Measurements from ENCODE around the gene CFAP97D1.
A peak's percentile ranks its signal among the peaks of the same experiment; 100 is the strongest.

Gene CFAP97D1

GRCh38 chr17:43780135-43780534 lies at the start of gene CFAP97D1:
CFAP97D1 (plus strand) TSS chr17:43780435; CDS start chr17:43780463, 28 bp downstream.
- peak within 1 kb of the TSS; percentile 76 to 93 (median 86) for H3K4me3 ChIP-seq
- peak within 1 kb of the TSS; percentile 89 to 99 (median 95) for H3K4me2 ChIP-seq
- peak within 1 kb of the TSS in 10 of 11 experiments; percentile 75 to 99 (median 92); a peak in 19 of 22 replicates for H3K27ac ChIP-seq
- TF ChIP-seq Cebpa-rat (IDR thresholded peaks at IDR 0.05): no peak
- peaks cover 0 to 5% (median 0%) of the 10 kb centered on the region in 11 experiments; a peak in 2 of 22 replicates for H4K20me1 ChIP-seq
- H3K36me3 ChIP-seq: peaks cover 0 to 25% (median 19%) of the 10 kb centered on the region in 11 experiments; a peak in 15 of 22 replicates
- peak within 1 kb of the TSS; percentile 85 to 100 (median 90) for H3K9ac ChIP-seq
- no peaks in the 10 kb centered on the region for H3K9me3 ChIP-seq (replicated peaks in 1 of 11)
- H3K27me3 ChIP-seq: peaks cover 0 to 26% (median 5%) of the 10 kb centered on the region in 11 experiments; a peak in 11 of 22 replicates
- peaks cover 8 to 92% (median 73%) of the 10 kb centered on the region in 10 experiments for H3K4me1 ChIP-seq

- no peak overlapping the region for H3K4me3 ChIP-seq
- no peak overlapping the region for H3K4me2 ChIP-seq
- peaks cover 0 to 6% (median 0%) of the 10 kb centered on the region in 10 experiments; a peak in 1 of 20 replicates for H3K4me1 ChIP-seq
- H3K27ac ChIP-seq: no peak overlapping the region
- H3K9ac ChIP-seq: no peak overlapping the region
- no peaks in the 10 kb centered on the region for H3K36me3 ChIP-seq
- TF ChIP-seq Cebpa-rat (IDR thresholded peaks at IDR 0.05): no peak
- H3K27me3 ChIP-seq: no peaks in the 10 kb centered on the region
- peaks cover 7 to 18% (median 12%) of the 10 kb centered on the region in 11 experiments; a peak in 15 of 22 replicates for H3K9me3 ChIP-seq (replicated peaks in 1 of 11)
- no peaks in the 10 kb centered on the region for H4K20me1 ChIP-seq
These were observed 47.3 kb upstream of the CFAP97D1 start for GRCh38 chr17:43732958-43733357.

GRCh38 chr17:43733956-43734355 lies 46.3 kb upstream of the CFAP97D1 start:
- Histone ChIP-seq H4K20me1 (no peaks in the 10 kb centered on the region), H3K36me3 (no peaks in the 10 kb centered on the region), H3K4me3 (no peak overlapping the region), H3K27ac (no peak overlapping the region), H3K4me1 (peaks cover 0 to 6% (median 0%) of the 10 kb centered on the region in 10 experiments; a peak in 1 of 20 replicates), H3K9me3 (replicated peaks in 1 of 11) (peaks cover 7 to 18% (median 12%) of the 10 kb centered on the region in 11 experiments; a peak in 15 of 22 replicates), H3K4me2 (peak overlapping the region in 1 of 11 experiments; percentile 20; a peak in 1 of 22 replicates), H3K27me3 (no peaks in the 10 kb centered on the region), H3K9ac (no peak overlapping the region)
- no peak for TF ChIP-seq Cebpa-rat (IDR thresholded peaks at IDR 0.05)

GRCh38 chr17:43734376-43734775 lies 45.9 kb upstream of the CFAP97D1 start:
- peaks cover 0 to 6% (median 0%) of the 10 kb centered on the region in 10 experiments; a peak in 2 of 20 replicates for H3K4me1 ChIP-seq
- TF ChIP-seq Cebpa-rat (IDR thresholded peaks at IDR 0.05): no peak
- no peak overlapping the region for H3K9ac ChIP-seq
- H3K4me3 ChIP-seq: no peak overlapping the region
- H3K9me3 ChIP-seq (replicated peaks in 1 of 11): peaks cover 7 to 18% (median 12%) of the 10 kb centered on the region in 11 experiments; a peak in 15 of 22 replicates
- H3K4me2 ChIP-seq: peak overlapping the region in 1 of 11 experiments; percentile 20; a peak in 1 of 22 replicates
- no peaks in the 10 kb centered on the region for H3K36me3 ChIP-seq
- H3K27me3 ChIP-seq: no peaks in the 10 kb centered on the region
- H3K27ac ChIP-seq: no peak overlapping the region
- H4K20me1 ChIP-seq: no peaks in the 10 kb centered on the region

GRCh38 chr17:43736389-43736788 lies 43.8 kb upstream of the CFAP97D1 start:
- Histone ChIP-seq H3K36me3 (no peaks in the 10 kb centered on the region), H3K4me2 (no peak overlapping the region)
- no peak for TF ChIP-seq Cebpa-rat (IDR thresholded peaks at IDR 0.05)

GRCh38 chr17:43737722-43738121 lies 42.5 kb upstream of the CFAP97D1 start:
- Histone ChIP-seq H3K36me3 (no peaks in the 10 kb centered on the region), H4K20me1 (no peaks in the 10 kb centered on the region; a peak in 1 of 22 replicates), H3K27me3 (no peaks in the 10 kb centered on the region; a peak in 1 of 22 replicates), H3K27ac (no peak overlapping the region), H3K9ac (no peak overlapping the region), H3K4me2 (no peak overlapping the region), H3K4me1 (peaks cover 14 to 34% (median 24%) of the 10 kb centered on the region in 10 experiments; a peak in 19 of 20 replicates), H3K9me3 (replicated peaks in 1 of 11) (peaks cover 10 to 24% (median 17%) of the 10 kb centered on the region in 11 experiments; a peak in 19 of 22 replicates), H3K4me3 (no peak overlapping the region)
- TF ChIP-seq Cebpa-rat (IDR thresholded peaks at IDR 0.05): no peak

More at GRCh38 chr17:43736389-43736788, 43.8 kb upstream of the CFAP97D1 start:
- Histone ChIP-seq H3K4me1 (peaks cover under 1 to 21% (median 12%) of the 10 kb centered on the region in 10 experiments; a peak in 17 of 20 replicates), H4K20me1 (no peaks in the 10 kb centered on the region), H3K27ac (no peak overlapping the region), H3K9me3 (replicated peaks in 1 of 11) (peaks cover 7 to 18% (median 12%) of the 10 kb centered on the region in 11 experiments; a peak in 15 of 22 replicates), H3K27me3 (no peaks in the 10 kb centered on the region; a peak in 1 of 22 replicates), H3K4me3 (no peak overlapping the region), H3K9ac (no peak overlapping the region)

- Histone ChIP-seq H3K27ac (peak overlapping the region in 1 of 11 experiments; percentile 36; a peak in 2 of 22 replicates), H3K9ac (no peak overlapping the region), H3K27me3 (peaks cover 0 to 13% (median 6%) of the 10 kb centered on the region in 11 experiments; a peak in 6 of 22 replicates), H3K4me1 (peaks cover 37 to 62% (median 51%) of the 10 kb centered on the region in 10 experiments), H3K36me3 (no peaks in the 10 kb centered on the region), H3K9me3 (replicated peaks in 1 of 11) (peaks cover 0 to 18% (median 7%) of the 10 kb centered on the region in 11 experiments; a peak in 16 of 22 replicates), H4K20me1 (no peaks in the 10 kb centered on the region; a peak in 1 of 22 replicates), H3K4me2 (peak overlapping the region in 5 of 11 experiments; percentile 54 to 94 (median 90); a peak in 7 of 22 replicates), H3K4me3 (no peak overlapping the region)
- TF ChIP-seq Cebpa-rat (IDR thresholded peaks at IDR 0.05): no peak
These were observed 39.7 kb upstream of the CFAP97D1 start for GRCh38 chr17:43740541-43740940.

GRCh38 chr17:43741636-43742035 lies 38.6 kb upstream of the CFAP97D1 start:
- Histone ChIP-seq H3K27me3 (peaks cover 0 to 13% (median 6%) of the 10 kb centered on the region in 11 experiments; a peak in 6 of 22 replicates), H3K27ac (peak overlapping the region in 3 of 11 experiments; percentile 23 to 51 (median 42); a peak in 6 of 22 replicates), H3K9me3 (replicated peaks in 1 of 11) (peaks cover 0 to 18% (median 7%) of the 10 kb centered on the region in 11 experiments; a peak in 16 of 22 replicates), H4K20me1 (no peaks in the 10 kb centered on the region; a peak in 1 of 22 replicates), H3K36me3 (no peaks in the 10 kb centered on the region), H3K9ac (no peak overlapping the region), H3K4me1 (peaks cover 48 to 73% (median 62%) of the 10 kb centered on the region in 10 experiments), H3K4me2 (peak overlapping the region; percentile 27 to 94 (median 75); a peak in 19 of 22 replicates), H3K4me3 (no peak overlapping the region; a peak in 1 of 20 replicates)
- TF ChIP-seq Cebpa-rat (IDR thresholded peaks at IDR 0.05): peak in 4 of 11 experiments; percentile 29 to 65 (median 46); a peak in 4 of 22 replicates

GRCh38 chr17:43745541-43745940 lies 34.7 kb upstream of the CFAP97D1 start:
- Histone ChIP-seq H3K4me1 (peaks cover 68 to 100% (median 85%) of the 10 kb centered on the region in 10 experiments), H3K4me2 (peak overlapping the region; percentile 71 to 94 (median 87)), H3K4me3 (peak overlapping the region in 3 of 10 experiments; percentile 5 to 41 (median 9); a peak in 6 of 20 replicates), H3K9ac (peak overlapping the region in 3 of 11 experiments; percentile 21 to 37 (median 34); a peak in 3 of 22 replicates), H3K27ac (peak overlapping the region in 1 of 11 experiments; percentile 51; a peak in 2 of 22 replicates), H4K20me1 (no peaks in the 10 kb centered on the region; a peak in 1 of 22 replicates), H3K27me3 (peaks cover 0 to 20% (median 6%) of the 10 kb centered on the region in 11 experiments; a peak in 9 of 22 replicates), H3K9me3 (replicated peaks in 1 of 11) (peaks cover 0 to 18% (median 7%) of the 10 kb centered on the region in 11 experiments; a peak in 16 of 22 replicates), H3K36me3 (no peaks in the 10 kb centered on the region)
- TF ChIP-seq Cebpa-rat (IDR thresholded peaks at IDR 0.05): no peak

Measured in BLaER1 treated with 17β-estradiol and CSF1 and Interleukin-3, amounts not matched to agents 10 nM and 100 nM (cell line).